Natural killer cell treated with Interleukin-12 subunit alpha and Interleukin-12 subunit beta and Interleukin-15 and Interleukin-18, amount 100 ng/mL, for 72 hours (primary cell): ENCODE data around the gene UCKL1. TPM values are rescaled to one million over a fixed set of nuclear protein-coding genes. Genes with fewer than 3 reads are reported as not detected.
"Not testable (repeated sequence)": the region's sequence is repeated elsewhere in the genome, so short reads cannot be mapped to it uniquely, and the experiment has no call there.

Experiments
- ATAC-seq, 2 donors: fragments of 150-1000 bp; cut with Tn5 transposase in 1 of 2; sonication (Bioruptor Pico), chemical (Tn5 transposase) in 1 of 2; 2 replicates each; pipeline ENCODE4 v1.10.0; 2021
- DNase-seq: peaks from one replicate; pipeline ENCODE4 v3.0.0; 2022; ENCODE audit warnings: low spot score
- H3K27ac Mint-ChIP-seq, 2 donors: 1 replicate in 1 of 2; 2 replicates in 1 of 2; pipeline ENCODE4 v1.8.0; 2022; ENCODE audit warnings: mixed read lengths in 2 of 2, mild to moderate bottlenecking in 1 of 2, moderate library complexity in 1 of 2
- H3K27me3 Mint-ChIP-seq, 2 donors: 1 replicate in 1 of 2; 2 replicates in 1 of 2; pipeline ENCODE4 v1.8.0; 2022; ENCODE audit warnings: mixed read lengths in 2 of 2
- H3K36me3 Mint-ChIP-seq: one replicate; pipeline ENCODE4 v1.8.0; 2022; ENCODE audit warnings: mixed read lengths
- H3K4me1 Mint-ChIP-seq, 2 donors: 1 replicate in 1 of 2; 2 replicates in 1 of 2; pipeline ENCODE4 v1.8.0; 2022; ENCODE audit warnings: low read depth in 2 of 2, mixed read lengths in 2 of 2, mild to moderate bottlenecking in 1 of 2
- H3K4me3 Mint-ChIP-seq: one replicate; pipeline ENCODE4 v1.8.0; 2022; ENCODE audit warnings: mixed read lengths
- H3K9me3 Mint-ChIP-seq: 2 replicates; pipeline ENCODE4 v1.8.0; 2022; ENCODE audit warnings: mixed read lengths
- total RNA-seq, 2 donors: library from RNA; stranded (reverse); gene quantifications; one replicate each; pipeline ENCODE4 v1.2.3, GENCODE V29; 2022

Gene UCKL1
- total RNA-seq, 2 donors from 2014 or later = 32.6 to 52.9 TPM

- H3K27ac Mint-ChIP-seq = no peak overlapping the region
- H3K4me3 Mint-ChIP-seq = no peak overlapping the region
- no peak for DNase-seq
- no peak for ATAC-seq
- peaks cover 14 to 19% of the 10 kb centered on the region in 2 donors for H3K4me1 Mint-ChIP-seq
- no peaks in the 10 kb centered on the region for H3K36me3 Mint-ChIP-seq
- H3K9me3 Mint-ChIP-seq = no peaks in the 10 kb centered on the region
- H3K27me3 Mint-ChIP-seq = no peaks in the 10 kb centered on the region
Observed at GRCh38 chr20:63939061-63939935, 16.9 kb downstream of the UCKL1 start.

GRCh38 chr20:63937596-63937995, 18.6 kb downstream of the UCKL1 start:
- DNase-seq (no peak), ATAC-seq (no peak)
- Mint-ChIP-seq H3K27ac (no peak overlapping the region), H3K4me3 (no peak overlapping the region), H3K36me3 (no peaks in the 10 kb centered on the region), H3K4me1 (peaks cover 14 to 19% of the 10 kb centered on the region in 2 donors), H3K27me3 (no peaks in the 10 kb centered on the region), H3K9me3 (no peaks in the 10 kb centered on the region)

GRCh38 chr20:63935447-63935846, 20.8 kb downstream of the UCKL1 start:
- peaks cover 0 to 9% of the 10 kb centered on the region in 2 donors for H3K4me1 Mint-ChIP-seq
- no peaks in the 10 kb centered on the region for H3K9me3 Mint-ChIP-seq
- ATAC-seq (no peak), DNase-seq (no peak)
- H3K4me3 Mint-ChIP-seq = no peak overlapping the region
- H3K27me3 Mint-ChIP-seq = no peaks in the 10 kb centered on the region
- H3K27ac Mint-ChIP-seq = no peak overlapping the region
- no peaks in the 10 kb centered on the region for H3K36me3 Mint-ChIP-seq

- DNase-seq = no peak
- Mint-ChIP-seq H3K4me3 (no peak overlapping the region), H3K9me3 (no peaks in the 10 kb centered on the region), H3K27ac (no peak overlapping the region), H3K27me3 (no peaks in the 10 kb centered on the region), H3K4me1 (peaks cover 0 to 9% of the 10 kb centered on the region in 2 donors), H3K36me3 (no peaks in the 10 kb centered on the region)
- ATAC-seq = no peak
Observed at GRCh38 chr20:63934271-63935068, 21.7 kb downstream of the UCKL1 start.

GRCh38 chr20:63933646-63934045, 22.6 kb downstream of the UCKL1 start:
- Mint-ChIP-seq H3K9me3 (no peaks in the 10 kb centered on the region), H3K4me1 (peaks cover 0 to 9% of the 10 kb centered on the region in 2 donors), H3K27ac (no peak overlapping the region), H3K27me3 (no peaks in the 10 kb centered on the region), H3K36me3 (peaks cover 4% of the 10 kb centered on the region), H3K4me3 (no peak overlapping the region)
- no peak for ATAC-seq
- DNase-seq = no peak

- no peak overlapping the region for H3K4me3 Mint-ChIP-seq
- no peak overlapping the region for H3K27ac Mint-ChIP-seq
- ATAC-seq = no peak
- peaks cover 0 to 9% of the 10 kb centered on the region in 2 donors for H3K4me1 Mint-ChIP-seq
- no peaks in the 10 kb centered on the region for H3K27me3 Mint-ChIP-seq
- no peaks in the 10 kb centered on the region for H3K9me3 Mint-ChIP-seq
- H3K36me3 Mint-ChIP-seq = peaks cover 10% of the 10 kb centered on the region
- no peak for DNase-seq
Observed at GRCh38 chr20:63932606-63933160, 23.5 kb downstream of the UCKL1 start.

GRCh38 chr20:63931735-63932134, 24.5 kb downstream of the UCKL1 start:
- no peak overlapping the region for H3K27ac Mint-ChIP-seq
- peaks cover 10% of the 10 kb centered on the region for H3K36me3 Mint-ChIP-seq
- DNase-seq (no peak), ATAC-seq (no peak)
- no peaks in the 10 kb centered on the region for H3K9me3 Mint-ChIP-seq
- H3K4me1 Mint-ChIP-seq = peaks cover 0 to 13% of the 10 kb centered on the region in 2 donors
- H3K27me3 Mint-ChIP-seq = no peaks in the 10 kb centered on the region
- H3K4me3 Mint-ChIP-seq = no peak overlapping the region

- H3K4me1 Mint-ChIP-seq = peaks cover 0 to 14% of the 10 kb centered on the region in 2 donors
Observed at GRCh38 chr20:63930971-63931553, 25.2 kb downstream of the UCKL1 start.

GRCh38 chr20:63929473-63929883, 26.7 kb downstream of the UCKL1 start:
- not testable (repeated sequence) for H3K36me3 Mint-ChIP-seq, ATAC-seq, DNase-seq, H3K4me1 Mint-ChIP-seq, H3K4me3 Mint-ChIP-seq, H3K27me3 Mint-ChIP-seq, H3K9me3 Mint-ChIP-seq, H3K27ac Mint-ChIP-seq

More at GRCh38 chr20:63930971-63931553, 25.2 kb downstream of the UCKL1 start:
- H3K9me3 Mint-ChIP-seq = no peaks in the 10 kb centered on the region
- H3K27me3 Mint-ChIP-seq = no peaks in the 10 kb centered on the region
- no peak overlapping the region for H3K4me3 Mint-ChIP-seq
- DNase-seq (no peak), ATAC-seq (no peak)
- H3K36me3 Mint-ChIP-seq = peaks cover 10% of the 10 kb centered on the region
- H3K27ac Mint-ChIP-seq = no peak overlapping the region

GRCh38 chr20:63929071-63929470, 27.1 kb downstream of the UCKL1 start:
- Mint-ChIP-seq H3K27me3 (no peaks in the 10 kb centered on the region), H3K36me3 (peaks cover 10% of the 10 kb centered on the region), H3K9me3 (no peaks in the 10 kb centered on the region), H3K4me3 (no peak overlapping the region), H3K27ac (no peak overlapping the region), H3K4me1 (peaks cover under 1 to 8% of the 10 kb centered on the region in 2 donors)
- DNase-seq = no peak
- ATAC-seq = no peak

GRCh38 chr20:63926298-63926697, 29.9 kb downstream of the UCKL1 start:
- H3K36me3 Mint-ChIP-seq = peaks cover 10% of the 10 kb centered on the region
- H3K27me3 Mint-ChIP-seq = no peaks in the 10 kb centered on the region
- no peak overlapping the region for H3K27ac Mint-ChIP-seq
- peaks cover 6 to 11% of the 10 kb centered on the region in 2 donors for H3K4me1 Mint-ChIP-seq
- DNase-seq = no peak
- H3K4me3 Mint-ChIP-seq = no peak overlapping the region
- ATAC-seq = no peak
- no peaks in the 10 kb centered on the region for H3K9me3 Mint-ChIP-seq

- H3K9me3 Mint-ChIP-seq = no peaks in the 10 kb centered on the region
- no peak overlapping the region for H3K4me3 Mint-ChIP-seq
- peaks cover 10% of the 10 kb centered on the region for H3K36me3 Mint-ChIP-seq
- ATAC-seq (no peak), DNase-seq (no peak)
- no peaks in the 10 kb centered on the region for H3K27me3 Mint-ChIP-seq
- peaks cover 6 to 11% of the 10 kb centered on the region in 2 donors for H3K4me1 Mint-ChIP-seq
- H3K27ac Mint-ChIP-seq = peak overlapping the region; percentile 19 to 23
Observed at GRCh38 chr20:63924241-63924640, 32.0 kb downstream of the UCKL1 start.

- Mint-ChIP-seq H3K36me3 (peaks cover 6% of the 10 kb centered on the region), H3K9me3 (no peaks in the 10 kb centered on the region), H3K27ac (peak overlapping the region; percentile 19 to 23), H3K4me1 (peaks cover 6 to 11% of the 10 kb centered on the region in 2 donors), H3K4me3 (no peak overlapping the region), H3K27me3 (no peaks in the 10 kb centered on the region)
- ATAC-seq (no peak), DNase-seq (no peak)
Observed at GRCh38 chr20:63923651-63924050, 32.6 kb downstream of the UCKL1 start.
